SK-N-SH treated with all-trans-retinoic acid at 6 μM for 48 hours (cell line): ENCODE measurements around the gene BACH2.

Experiments used
- ARNTL ChIP-seq: fragments of 450-650 bp; formaldehyde crosslinking; IDR thresholded peaks from 2 replicates; pipeline ENCODE4 v1.5.0; 2020; ENCODE audit warnings: low read depth, mild to moderate bottlenecking, moderate library complexity, borderline replicate concordance
- BACH2 ChIP-seq: fragments of 250-450 bp; sonication (Bioruptor Pico); IDR thresholded peaks from 2 replicates; pipeline ENCODE4 v1.9.0; 2021; ENCODE audit warnings: mild to moderate bottlenecking, borderline replicate concordance
- CREB5 ChIP-seq: fragments of 250-450 bp; sonication (Bioruptor Pico); IDR thresholded peaks from 2 replicates; pipeline ENCODE4 v1.5.1; 2020; ENCODE audit warnings: low read depth, mild to moderate bottlenecking, moderate library complexity
- GLIS3 ChIP-seq: fragments of 250-450 bp; sonication (Bioruptor Pico); IDR thresholded peaks from 2 replicates; pipeline ENCODE4 v1.5.0; 2020; ENCODE audit warnings: mild to moderate bottlenecking, moderate library complexity
- ISL1 ChIP-seq: fragments of 250-450 bp; sonication (Bioruptor Pico); IDR thresholded peaks from 2 replicates; pipeline ENCODE4 v2.1.2; 2022; ENCODE audit warnings: mild to moderate bottlenecking, moderate library complexity
- OSR1 ChIP-seq: fragments of 250-450 bp; sonication (Bioruptor Pico); IDR thresholded peaks from 2 replicates; pipeline ENCODE4 v1.8.0; 2022; ENCODE audit warnings: moderate library complexity, mild to moderate bottlenecking, inconsistent platforms
- PPARA ChIP-seq: fragments of 250-450 bp; sonication (Bioruptor Pico); IDR thresholded peaks from 2 replicates; pipeline ENCODE4 v1.5.0; 2020; ENCODE audit warnings: mild to moderate bottlenecking, borderline replicate concordance
- RARB ChIP-seq: fragments of 250-450 bp; sonication (Bioruptor Pico); IDR thresholded peaks from 2 replicates; pipeline ENCODE4 v1.8.0; 2021; ENCODE audit warnings: mild to moderate bottlenecking, moderate library complexity
- TOX ChIP-seq: fragments of 250-450 bp; sonication (Bioruptor Pico); IDR thresholded peaks from 2 replicates; pipeline ENCODE4 v1.8.0; 2021; ENCODE audit warnings: mild to moderate bottlenecking, moderate library complexity, borderline replicate concordance
- ZFP3 ChIP-seq: fragments of 250-450 bp; sonication (Bioruptor Pico); IDR thresholded peaks from 2 replicates; pipeline ENCODE4 v1.5.0; 2020; ENCODE audit warnings: mild to moderate bottlenecking, moderate library complexity
- ZFP30 ChIP-seq: fragments of 450-650 bp; formaldehyde crosslinking; IDR thresholded peaks from 2 replicates; pipeline ENCODE4 v1.5.0; 2022; ENCODE audit warnings: mild to moderate bottlenecking, moderate library complexity
- ZNF565 ChIP-seq: fragments of 450-650 bp; formaldehyde crosslinking; conservative IDR thresholded peaks from 2 replicates; pipeline ENCODE4 v1.5.0; 2020; ENCODE audit warnings: low read depth, mild to moderate bottlenecking, moderate library complexity
- ZNF8 ChIP-seq: fragments of 450-650 bp; formaldehyde crosslinking; IDR thresholded peaks from 2 replicates; pipeline ENCODE4 v1.5.0; 2020; ENCODE audit warnings: mild to moderate bottlenecking, moderate library complexity
- TF ChIP-seq, protein P1 (sequence below): fragments of 250-450 bp; sonication (Bioruptor Pico); IDR thresholded peaks from 2 replicates; pipeline ENCODE4 v1.8.0; 2020; ENCODE audit warnings: mild to moderate bottlenecking, moderate library complexity, borderline replicate concordance

- no peak for TF ChIP-seq BACH2 (CRISPR knock-in tag)
- TF ChIP-seq GLIS3 = no peak
- TF ChIP-seq, protein P1, sequence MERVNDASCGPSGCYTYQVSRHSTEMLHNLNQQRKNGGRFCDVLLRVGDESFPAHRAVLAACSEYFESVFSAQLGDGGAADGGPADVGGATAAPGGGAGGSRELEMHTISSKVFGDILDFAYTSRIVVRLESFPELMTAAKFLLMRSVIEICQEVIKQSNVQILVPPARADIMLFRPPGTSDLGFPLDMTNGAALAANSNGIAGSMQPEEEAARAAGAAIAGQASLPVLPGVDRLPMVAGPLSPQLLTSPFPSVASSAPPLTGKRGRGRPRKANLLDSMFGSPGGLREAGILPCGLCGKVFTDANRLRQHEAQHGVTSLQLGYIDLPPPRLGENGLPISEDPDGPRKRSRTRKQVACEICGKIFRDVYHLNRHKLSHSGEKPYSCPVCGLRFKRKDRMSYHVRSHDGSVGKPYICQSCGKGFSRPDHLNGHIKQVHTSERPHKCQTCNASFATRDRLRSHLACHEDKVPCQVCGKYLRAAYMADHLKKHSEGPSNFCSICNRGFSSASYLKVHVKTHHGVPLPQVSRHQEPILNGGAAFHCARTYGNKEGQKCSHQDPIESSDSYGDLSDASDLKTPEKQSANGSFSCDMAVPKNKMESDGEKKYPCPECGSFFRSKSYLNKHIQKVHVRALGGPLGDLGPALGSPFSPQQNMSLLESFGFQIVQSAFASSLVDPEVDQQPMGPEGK (CRISPR knock-in tag) = no peak
- TF ChIP-seq ISL1 = no peak
- TF ChIP-seq ARNTL = no peak
- TF ChIP-seq CREB5 (CRISPR knock-in tag) = no peak
- no peak for TF ChIP-seq ZFP3 (CRISPR knock-in tag)
- no peak for TF ChIP-seq TOX (CRISPR knock-in tag)
- no peak for TF ChIP-seq ZFP30
- no peak for TF ChIP-seq ZNF8 (CRISPR knock-in tag)
- TF ChIP-seq OSR1 = no peak
- TF ChIP-seq RARB (CRISPR knock-in tag) = no peak
- no peak for TF ChIP-seq ZNF565 (CRISPR knock-in tag)
- TF ChIP-seq PPARA (CRISPR knock-in tag) = no peak
Measured at GRCh38 chr6:90297867-90298381, 1.3 kb upstream of the BACH2 start.
